ENCODE measurements around the gene CCDC77. TPM values are rescaled to one million over a fixed set of nuclear protein-coding genes. Genes with fewer than 3 reads are reported as not detected.
A peak's percentile ranks its signal among the peaks of the same experiment; 100 is the strongest.

The CCDC77 gene
- total RNA-seq, 1 donor from 2014 or later = 14.0 TPM

DNA sequence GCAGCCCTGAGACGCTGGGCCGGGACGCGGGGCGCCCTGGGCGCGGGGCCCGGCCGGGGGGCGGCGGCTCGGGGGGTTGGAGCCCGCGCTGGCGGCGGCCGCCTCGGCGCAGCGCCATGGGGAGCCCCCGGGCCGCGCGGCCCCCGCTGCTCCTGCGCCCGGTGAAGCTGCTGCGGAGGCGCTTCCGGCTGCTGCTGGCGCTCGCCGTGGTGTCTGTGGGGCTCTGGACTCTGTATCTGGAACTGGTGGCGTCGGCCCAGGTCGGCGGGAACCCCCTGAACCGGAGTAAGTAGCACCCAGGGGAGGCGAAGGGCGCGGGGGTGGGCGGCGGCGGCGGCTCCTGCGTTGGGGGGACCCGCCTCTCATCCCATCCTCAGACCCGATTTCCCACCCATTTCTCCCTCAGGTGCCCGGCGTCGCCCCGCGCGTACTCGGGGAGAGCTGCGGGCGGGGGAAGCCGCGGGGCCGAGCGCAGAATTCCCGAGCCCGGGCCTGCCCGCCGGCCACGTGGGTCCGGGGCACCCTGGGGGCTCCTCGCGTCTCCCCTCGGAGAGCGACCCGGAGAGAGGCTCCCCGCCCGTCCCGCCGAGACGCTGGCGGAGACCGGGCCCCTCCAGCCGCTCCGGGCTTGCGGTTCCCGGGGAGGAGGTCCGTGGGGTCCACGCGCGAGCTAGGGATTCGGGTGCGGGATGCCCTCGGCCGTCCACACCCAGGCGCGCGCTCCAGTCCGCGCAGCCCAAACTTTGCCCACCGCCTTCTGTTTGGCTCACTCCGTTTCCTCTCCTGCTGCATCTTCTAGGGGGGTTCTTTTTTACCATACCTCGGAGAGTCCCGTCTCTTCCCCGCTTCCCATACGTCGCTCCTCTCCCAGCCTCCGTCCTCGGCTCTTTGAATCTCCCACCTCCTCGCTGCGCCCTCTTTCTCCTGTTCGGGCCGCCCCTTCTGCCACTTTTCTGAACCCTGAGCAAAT is 59.1 kb downstream of the CCDC77 start:
- H3K4me3 ChIP-seq (ENCODE audit: low read depth, low read length) = peak overlapping the region; percentile 54
- DNase-seq (ENCODE audit: low read depth) = no peak
- TF ChIP-seq, protein P1, sequence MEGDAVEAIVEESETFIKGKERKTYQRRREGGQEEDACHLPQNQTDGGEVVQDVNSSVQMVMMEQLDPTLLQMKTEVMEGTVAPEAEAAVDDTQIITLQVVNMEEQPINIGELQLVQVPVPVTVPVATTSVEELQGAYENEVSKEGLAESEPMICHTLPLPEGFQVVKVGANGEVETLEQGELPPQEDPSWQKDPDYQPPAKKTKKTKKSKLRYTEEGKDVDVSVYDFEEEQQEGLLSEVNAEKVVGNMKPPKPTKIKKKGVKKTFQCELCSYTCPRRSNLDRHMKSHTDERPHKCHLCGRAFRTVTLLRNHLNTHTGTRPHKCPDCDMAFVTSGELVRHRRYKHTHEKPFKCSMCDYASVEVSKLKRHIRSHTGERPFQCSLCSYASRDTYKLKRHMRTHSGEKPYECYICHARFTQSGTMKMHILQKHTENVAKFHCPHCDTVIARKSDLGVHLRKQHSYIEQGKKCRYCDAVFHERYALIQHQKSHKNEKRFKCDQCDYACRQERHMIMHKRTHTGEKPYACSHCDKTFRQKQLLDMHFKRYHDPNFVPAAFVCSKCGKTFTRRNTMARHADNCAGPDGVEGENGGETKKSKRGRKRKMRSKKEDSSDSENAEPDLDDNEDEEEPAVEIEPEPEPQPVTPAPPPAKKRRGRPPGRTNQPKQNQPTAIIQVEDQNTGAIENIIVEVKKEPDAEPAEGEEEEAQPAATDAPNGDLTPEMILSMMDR (conservative IDR thresholded peaks at IDR 0.05; ENCODE audit: low read depth, low read length) = no peak

GRCh38 chr12:461425-461824 is 60.0 kb downstream of the CCDC77 start:
- no peak for DNase-seq (ENCODE audit: low read depth)
- TF ChIP-seq, protein P1 (conservative IDR thresholded peaks at IDR 0.05; ENCODE audit: low read depth, low read length) = no peak
- H3K4me3 ChIP-seq (ENCODE audit: low read depth, low read length) = no peak overlapping the region

GRCh38 chr12:462936-463705 is 61.7 kb downstream of the CCDC77 start:
- DNase-seq (ENCODE audit: low read depth) = no peak
- TF ChIP-seq, protein P1 (conservative IDR thresholded peaks at IDR 0.05; ENCODE audit: low read depth, low read length) = no peak
- H3K4me3 ChIP-seq (ENCODE audit: low read depth, low read length) = no peak overlapping the region

- TF ChIP-seq, protein P1 (conservative IDR thresholded peaks at IDR 0.05; ENCODE audit: low read depth, low read length) = no peak
- H3K4me3 ChIP-seq (ENCODE audit: low read depth, low read length) = no peak overlapping the region
- no peak for DNase-seq (ENCODE audit: low read depth)
These were observed 63.2 kb downstream of the CCDC77 start for GRCh38 chr12:464484-465267.

GRCh38 chr12:466039-466438 is 64.6 kb downstream of the CCDC77 start:
- TF ChIP-seq, protein P1 (conservative IDR thresholded peaks at IDR 0.05; ENCODE audit: low read depth, low read length) = no peak

GRCh38 chr12:466762-467161 is 65.3 kb downstream of the CCDC77 start:
- no peak overlapping the region for H3K4me3 ChIP-seq (ENCODE audit: low read depth, low read length)
- DNase-seq (ENCODE audit: low read depth) = no peak
- TF ChIP-seq, protein P1 (conservative IDR thresholded peaks at IDR 0.05; ENCODE audit: low read depth, low read length) = no peak

More at GRCh38 chr12:466039-466438, 64.6 kb downstream of the CCDC77 start:
- DNase-seq (ENCODE audit: low read depth) = no peak
- no peak overlapping the region for H3K4me3 ChIP-seq (ENCODE audit: low read depth, low read length)
